GM19239 (cell line): Measurements from ENCODE around the gene RTN4IP1.
"Not testable (repeated sequence)": the region's sequence is repeated elsewhere in the genome, so short reads cannot be mapped to it uniquely, and the experiment has no call there.

Source experiments
- DNase-seq: peaks from one replicate; pipeline ENCODE4 v3.0.0; 2011; ENCODE audit warnings: low spot score; ENCODE audit not compliant: insufficient read length
- FAIRE-seq: peaks from 2 replicates; lab custom pipeline; 2011; peaks lifted over from hg19 to GRCh38; lab: Jason Lieb, UNC

RTN4IP1 gene

DNA sequence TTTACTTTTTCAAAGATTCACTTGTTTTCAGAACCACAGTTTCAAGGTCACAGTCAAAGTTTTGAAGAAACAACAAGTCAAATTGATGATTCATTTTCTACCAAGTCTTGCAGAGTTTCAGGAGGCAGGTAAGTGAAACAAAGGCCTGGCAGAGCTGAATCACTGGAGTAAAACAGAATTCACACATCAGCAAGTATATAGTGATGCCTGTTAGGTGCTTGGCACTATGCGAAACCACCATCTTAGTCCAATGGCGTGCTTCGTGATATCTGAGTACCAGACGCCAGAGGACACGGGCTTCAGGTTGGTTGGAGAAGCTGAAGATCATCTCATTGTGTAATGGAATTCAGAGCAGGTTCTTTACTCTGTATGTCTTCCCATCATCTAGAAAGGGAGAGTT lies 75.9 kb downstream of the RTN4IP1 start:
- DNase-seq (no peak), FAIRE-seq (no peak)

DNA sequence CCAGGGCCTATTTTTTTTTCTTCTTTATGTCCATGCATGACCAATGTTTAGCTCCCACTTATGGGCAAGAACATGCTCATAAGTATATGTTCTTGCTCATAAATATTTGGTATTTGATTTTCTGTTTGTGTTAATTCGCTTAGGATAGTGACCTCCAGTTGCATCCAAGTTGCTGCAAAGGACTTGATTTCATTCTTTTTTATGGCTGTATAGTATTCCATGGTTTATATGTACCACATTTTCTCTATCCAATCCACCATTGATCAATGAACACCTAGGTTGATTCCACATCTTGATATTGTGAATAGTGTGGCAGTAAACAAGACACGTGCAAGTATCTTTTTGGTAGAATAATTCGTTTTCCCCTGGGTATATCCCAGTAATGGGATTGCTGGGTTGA lies 78.1 kb downstream of the RTN4IP1 start:
- no peak for DNase-seq
- FAIRE-seq: peak; percentile 70

DNA sequence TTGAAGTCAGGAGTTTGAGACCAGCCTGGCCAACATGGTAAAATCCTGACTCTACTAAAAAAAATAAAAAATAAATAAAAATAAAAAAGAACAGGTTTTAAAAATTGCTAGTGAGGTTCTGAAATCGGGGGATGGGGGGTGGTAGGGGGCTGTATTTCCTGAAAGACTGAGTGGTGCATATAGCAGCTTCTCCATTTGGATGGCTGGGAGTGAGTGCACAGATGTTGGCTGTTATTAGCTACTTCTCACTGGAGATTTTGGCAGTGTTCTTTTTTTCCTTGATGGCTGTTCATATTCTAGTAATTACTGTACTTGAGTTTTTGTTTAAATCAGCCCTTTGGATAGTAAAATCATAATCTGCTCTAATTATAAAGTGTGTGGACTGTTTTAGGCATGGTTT lies 79.8 kb downstream of the RTN4IP1 start:
- DNase-seq (no peak), FAIRE-seq (no peak)

DNA sequence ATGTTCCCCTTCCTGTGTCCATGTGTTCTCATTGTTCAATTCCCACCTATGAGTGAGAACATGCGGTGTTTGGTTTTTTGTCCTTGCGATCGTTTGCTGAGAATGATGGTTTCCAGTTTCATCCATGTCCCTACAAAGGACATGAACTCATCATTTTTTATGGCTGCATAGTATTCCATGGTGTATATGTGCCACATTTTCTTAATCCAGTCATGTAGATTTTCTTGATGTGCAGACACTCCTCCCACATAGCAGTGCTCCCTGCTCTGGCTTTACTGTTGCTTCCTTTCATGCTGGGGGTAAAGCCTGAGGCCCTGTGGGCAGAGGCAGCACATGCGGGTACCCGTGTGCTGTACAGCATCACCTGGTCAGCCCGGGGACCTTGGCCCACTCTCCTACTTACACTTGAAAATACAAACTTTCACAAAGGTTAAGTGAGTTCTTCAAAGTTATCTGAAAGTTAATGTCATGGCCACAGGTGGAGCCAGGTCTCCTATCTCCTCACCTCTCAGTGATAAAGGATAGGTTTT lies 80.3 kb downstream of the RTN4IP1 start:
- not testable (repeated sequence) for FAIRE-seq, DNase-seq

DNA sequence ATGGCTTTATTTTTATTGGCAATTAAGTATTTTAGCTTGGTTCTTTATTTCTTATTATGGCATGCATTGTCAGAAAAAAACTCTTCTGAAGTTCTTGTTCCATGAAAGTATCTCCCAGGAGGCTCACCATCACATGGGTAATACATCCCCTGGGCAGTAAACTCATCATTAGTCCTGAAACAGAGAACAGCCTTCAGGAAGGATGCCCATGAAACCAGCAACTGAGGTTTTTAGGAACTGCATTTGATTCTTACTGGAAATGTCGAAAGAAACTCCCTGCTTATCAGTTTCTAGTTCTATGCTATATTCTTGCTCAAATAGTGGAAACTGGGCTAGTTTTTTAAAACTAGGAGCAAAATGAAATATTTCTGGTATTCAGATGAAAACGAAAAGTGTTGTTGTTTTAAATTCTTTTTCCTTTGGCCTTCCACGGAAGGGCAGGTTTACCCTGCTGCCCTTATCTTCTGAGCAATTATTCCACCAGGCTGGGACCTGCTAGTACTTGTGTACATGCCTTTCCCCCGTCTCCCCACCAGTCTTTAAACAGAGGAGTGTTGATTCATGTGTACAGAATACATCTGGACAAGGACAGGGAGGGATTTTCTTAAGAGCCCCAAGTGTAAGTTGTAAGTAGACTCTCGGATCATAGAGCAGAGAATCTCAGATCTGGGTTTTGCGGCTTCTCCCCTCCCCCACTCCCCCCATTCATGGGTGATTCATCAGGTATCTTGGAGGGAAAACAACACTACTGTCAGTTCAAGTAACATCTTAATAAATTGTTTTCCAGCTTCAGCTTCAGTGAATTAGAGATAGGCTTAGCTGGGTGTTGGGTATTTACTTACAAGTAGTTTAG lies 81.5 kb downstream of the RTN4IP1 start:
- FAIRE-seq: no peak
- no peak for DNase-seq

DNA sequence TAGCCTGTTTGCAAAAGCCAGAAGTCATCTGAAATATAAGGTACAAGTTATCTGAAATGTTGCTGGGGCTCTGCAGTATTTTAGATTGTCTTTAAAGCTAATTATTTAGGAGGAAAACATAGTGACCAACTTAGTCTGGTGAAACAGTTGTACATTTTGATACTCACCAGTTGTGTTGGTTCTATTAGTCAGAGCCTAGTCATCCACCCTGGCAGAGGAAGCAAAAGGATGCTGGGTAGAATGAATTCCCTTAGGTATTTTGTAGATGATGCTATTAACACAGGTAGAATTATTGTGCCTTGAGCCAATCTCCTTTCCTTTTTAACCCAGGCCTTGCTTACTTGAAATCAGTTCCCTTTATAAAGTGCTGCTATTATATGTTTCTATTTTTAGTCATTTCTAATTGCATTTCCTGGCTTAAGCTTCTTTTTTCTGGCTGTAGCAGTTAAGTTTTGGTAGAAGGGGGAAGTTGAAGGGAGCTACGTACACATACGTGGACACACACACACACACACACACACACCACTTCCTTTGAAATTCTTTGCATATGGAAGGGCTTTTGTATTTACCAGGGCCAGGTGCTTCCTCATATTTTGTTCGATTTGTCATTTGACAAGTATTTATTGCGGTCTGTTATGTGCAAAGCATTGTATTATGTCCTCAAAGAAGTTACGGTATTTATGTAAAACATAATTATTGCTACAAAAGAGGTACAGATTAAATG lies 82.4 kb downstream of the RTN4IP1 start:
- peak; percentile 68 for FAIRE-seq
- DNase-seq: no peak

DNA sequence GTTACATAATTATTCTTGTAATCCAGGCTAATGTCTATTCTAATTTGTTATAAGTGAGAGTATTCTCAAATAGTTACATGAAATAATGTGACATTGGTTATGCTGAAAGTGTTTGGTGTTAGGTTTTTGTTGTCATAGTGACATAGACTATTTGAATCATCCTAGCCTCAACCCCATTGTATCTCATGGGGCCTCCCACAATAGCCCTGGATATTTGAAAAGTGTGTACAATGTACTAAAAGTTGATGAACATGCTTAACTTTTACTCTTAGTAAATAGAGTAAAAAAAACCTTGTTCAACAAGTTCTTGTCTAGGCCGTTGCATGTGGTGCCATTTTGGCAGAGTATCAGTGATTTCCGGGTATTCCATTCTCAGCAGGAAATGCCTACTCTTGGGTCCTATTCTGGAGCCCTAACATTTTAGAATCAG lies 83.0 kb downstream of the RTN4IP1 start:
- FAIRE-seq (peak; percentile 67), DNase-seq (no peak)

DNA sequence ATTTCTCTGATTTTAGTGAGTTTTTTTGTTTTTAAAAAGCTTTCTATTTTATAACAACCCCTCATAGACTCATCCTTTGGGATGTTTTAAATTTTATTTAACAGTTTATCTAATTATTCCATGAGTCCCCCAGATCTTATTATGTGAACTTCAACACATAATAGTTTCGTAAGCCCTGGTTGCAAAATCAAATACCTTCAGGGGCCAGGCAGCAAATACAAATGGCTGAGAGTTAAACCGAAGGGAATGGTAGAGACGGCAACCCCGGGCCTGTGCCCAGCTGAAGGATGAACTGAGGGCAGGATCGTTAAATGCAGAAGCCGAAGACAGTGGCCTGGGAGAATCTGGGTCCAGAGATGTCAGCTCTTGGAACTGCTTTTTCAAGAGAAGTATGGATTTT lies 88.4 kb downstream of the RTN4IP1 start:
- DNase-seq (no peak), FAIRE-seq (no peak)

DNA sequence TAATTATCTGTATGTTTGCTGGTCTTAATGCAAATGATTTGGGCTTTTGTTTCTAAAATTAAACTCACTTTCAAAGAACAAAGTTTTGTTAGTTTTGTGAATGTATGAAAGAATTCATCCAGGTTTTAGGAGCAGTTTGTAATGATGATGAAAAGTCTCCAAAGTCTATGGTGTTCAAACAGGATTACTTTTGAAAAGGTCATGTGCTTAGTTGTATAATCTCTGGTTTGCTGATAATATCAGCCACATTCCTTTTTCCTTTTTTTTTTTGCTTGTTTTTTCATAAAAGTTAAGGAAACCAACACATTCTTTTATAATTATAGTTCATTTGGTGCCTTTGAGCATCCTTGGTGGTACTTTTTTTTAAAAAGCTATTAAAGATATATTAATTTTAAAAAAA lies 88.9 kb downstream of the RTN4IP1 start:
- FAIRE-seq (peak; percentile 79), DNase-seq (no peak)

DNA sequence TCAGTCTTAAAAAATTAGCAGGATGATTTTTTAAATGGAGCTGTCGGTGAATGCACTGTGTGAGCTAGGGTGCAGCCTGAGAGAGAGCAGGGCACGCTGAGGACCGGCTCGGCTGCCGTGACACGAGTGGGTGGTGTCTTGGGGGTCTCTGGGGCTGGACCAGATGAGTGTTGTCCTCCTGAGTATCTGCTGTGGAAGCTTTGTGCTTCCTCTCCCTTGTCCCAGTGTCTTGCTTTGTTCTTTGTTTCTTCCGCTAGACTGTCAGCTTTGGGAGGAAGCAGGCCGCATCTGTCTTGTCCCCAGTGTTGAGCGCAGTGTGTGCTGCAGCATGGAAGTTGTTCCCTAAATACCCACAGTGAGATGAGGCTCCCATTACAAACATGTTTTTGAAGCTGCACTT lies 89.4 kb downstream of the RTN4IP1 start:
- DNase-seq: no peak
- FAIRE-seq: no peak

DNA sequence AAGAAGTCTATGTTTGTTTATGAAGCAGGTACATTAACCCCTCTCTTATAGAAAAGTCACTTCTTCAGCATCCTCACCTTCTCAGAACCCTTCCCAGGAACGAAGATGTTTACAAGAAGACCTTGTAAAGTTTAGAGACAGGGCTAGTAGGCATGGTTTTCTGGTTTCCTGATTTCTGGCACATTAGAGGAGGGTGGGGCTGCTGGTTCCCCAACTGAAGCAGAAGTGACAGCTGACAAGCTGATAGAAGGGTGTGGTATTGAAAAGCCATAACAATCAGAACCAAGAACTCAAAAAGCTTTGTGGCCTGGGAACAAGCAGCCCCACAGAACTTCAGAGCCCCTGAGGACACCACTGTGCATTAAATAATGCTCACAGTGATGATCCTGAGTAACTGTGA lies 91.2 kb downstream of the RTN4IP1 start:
- FAIRE-seq (no peak), DNase-seq (no peak)

DNA sequence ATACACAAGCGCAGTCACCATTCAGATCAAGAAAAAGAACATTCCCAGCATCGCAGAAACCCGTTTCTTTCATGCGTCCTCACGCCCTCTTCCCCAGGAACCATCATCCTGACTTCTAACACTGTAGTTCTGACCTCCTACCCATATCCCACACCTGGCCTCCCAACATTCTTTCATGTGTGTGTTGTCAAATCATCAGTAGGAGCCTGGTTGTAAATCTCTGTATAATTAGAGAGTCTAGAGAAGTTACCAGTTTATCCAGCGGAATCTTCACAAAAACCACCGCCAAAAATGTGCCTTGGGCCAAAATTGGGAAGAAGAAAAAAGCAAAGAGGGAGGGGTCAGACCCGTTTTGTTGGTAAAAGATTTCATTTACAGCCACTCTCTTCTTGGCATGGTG lies 91.6 kb downstream of the RTN4IP1 start:
- DNase-seq (no peak), FAIRE-seq (no peak)

DNA sequence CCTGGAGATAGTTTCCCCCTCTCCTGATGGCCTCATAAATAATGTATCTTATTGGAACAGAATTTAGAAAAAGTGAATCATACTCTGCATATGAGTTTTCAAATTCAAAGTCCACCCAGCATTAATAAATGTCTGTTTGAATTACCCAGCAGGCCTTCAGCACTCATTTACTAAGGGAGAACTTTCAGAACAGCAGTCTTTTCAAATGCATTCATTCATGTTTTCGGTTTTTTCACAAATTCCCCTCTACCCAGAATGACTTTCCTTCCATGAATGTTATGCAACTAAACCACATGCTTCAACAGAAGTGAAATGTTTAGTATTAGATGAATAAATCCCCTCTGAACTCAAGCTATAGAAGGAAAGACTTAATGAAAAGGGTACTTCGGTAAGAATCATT lies 92.4 kb downstream of the RTN4IP1 start:
- FAIRE-seq (no peak), DNase-seq (no peak)

DNA sequence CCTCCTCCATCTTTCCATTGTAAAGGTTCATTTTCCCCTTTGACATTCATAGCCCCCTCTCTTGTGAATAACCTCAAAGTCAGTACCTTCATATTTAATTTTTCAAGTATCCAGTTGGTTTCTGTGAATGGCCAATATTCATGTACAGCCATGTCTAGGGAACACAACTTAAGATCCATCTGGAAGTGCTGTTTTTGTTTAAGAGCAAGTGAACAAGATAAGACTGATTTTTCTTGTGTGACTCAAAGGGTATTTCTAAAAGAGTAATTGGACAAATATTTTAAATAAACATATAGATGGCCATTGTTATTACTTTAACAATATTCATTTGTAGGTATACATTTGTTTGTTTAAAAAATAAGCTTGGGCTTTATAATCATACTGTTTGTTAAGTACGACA lies 92.9 kb downstream of the RTN4IP1 start:
- FAIRE-seq (peak; percentile 86), DNase-seq (no peak)

DNA sequence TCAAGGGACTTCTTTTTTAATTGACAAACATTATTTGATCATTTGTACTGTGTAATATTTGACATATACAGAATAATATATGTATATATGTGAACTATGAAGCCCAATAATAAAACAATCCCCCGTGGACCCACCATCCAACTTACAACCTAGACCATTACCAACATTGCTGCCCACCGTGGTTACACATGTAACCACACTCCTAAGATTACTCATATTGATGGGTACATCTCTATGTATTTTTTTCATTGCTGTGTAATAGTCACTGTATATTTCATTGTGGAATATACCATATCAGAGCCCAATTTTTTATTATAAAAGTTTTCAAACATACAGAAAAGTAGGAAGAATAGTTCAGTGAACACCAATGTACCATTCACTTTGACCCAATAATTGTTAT lies 94.3 kb downstream of the RTN4IP1 start:
- DNase-seq: no peak

DNA sequence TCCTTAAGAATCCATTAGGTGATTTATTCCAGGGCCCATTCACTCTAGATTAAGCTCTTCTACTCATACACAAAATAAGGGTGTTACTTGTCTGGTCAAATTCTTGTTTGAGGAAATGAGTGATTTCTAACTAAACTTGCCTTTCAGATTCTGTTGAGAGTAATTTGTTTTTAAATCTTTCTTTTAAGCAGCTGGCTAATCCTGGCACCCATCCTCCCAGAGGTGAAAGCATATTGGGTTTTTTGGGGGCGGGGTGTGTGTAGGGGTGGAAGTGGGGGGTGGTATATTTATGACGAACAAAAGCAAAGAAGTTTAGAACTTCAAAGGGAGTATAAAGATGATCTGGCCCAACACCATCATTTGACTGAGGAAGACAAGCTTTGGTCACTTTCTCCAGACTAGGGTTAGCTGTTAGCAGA lies 94.7 kb downstream of the RTN4IP1 start:
- DNase-seq (no peak), FAIRE-seq (peak; percentile 75)

More for the DNA sequence above, 94.3 kb downstream of the RTN4IP1 start:
- FAIRE-seq: no peak

DNA sequence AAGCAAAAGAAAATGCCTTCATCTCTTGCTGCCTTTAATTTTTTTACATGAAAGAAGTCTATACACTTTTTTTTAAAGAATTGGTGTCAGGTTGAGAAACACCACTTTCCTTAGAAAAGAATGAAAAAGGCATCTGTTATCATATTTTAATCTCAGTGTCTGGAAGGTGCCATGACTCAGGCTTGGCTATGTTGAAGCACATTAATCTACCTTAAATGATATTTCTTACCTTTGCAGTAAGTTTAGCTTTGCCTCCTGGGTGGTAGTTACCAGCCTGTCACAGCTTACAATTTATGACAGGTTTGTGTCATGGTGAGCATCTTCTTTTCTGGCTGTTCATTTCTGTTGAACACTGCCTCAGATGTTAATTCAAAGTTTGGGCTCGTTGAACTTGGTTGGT lies 95.3 kb downstream of the RTN4IP1 start:
- FAIRE-seq: peak; percentile 73

DNA sequence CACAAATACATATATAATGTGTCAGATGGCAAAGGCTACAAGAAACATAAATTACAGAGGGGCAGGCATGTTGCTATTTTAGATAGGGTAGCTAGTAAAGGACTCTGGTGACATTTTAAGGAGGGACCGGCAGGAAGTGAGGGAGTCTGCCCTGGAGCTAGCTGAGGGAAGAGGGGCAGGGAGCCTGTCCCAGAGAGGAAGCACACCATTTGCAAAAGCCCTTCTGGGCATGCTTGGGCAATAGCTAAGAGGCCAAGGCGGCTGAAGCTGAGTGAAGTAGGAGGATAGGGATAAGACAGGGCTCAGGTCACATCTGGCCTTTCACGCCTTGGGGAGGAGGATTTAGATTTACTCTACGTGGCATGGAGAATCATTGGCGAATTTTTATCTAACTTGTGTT lies 96.2 kb downstream of the RTN4IP1 start:
- no peak for FAIRE-seq

More for the DNA sequence above, 95.3 kb downstream of the RTN4IP1 start:
- no peak for DNase-seq

DNA sequence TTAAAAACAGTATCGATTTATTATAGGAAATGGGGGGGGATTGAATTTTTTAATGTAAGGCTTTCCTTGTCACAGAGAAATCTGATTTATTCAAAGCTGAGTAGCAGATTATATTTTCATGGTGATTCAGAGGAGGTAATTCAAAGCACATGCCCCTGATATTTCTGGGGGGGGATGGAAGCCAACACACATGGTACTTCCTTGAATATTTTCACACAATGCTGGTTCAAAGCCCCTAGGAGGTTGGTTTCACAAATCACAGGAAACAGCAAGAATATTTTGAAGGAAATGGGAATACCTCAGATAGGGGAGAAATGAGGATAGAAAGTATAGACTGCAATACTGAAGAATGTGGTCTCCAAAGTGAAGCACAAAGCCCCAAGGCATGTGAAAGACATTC lies 98.8 kb downstream of the RTN4IP1 start:
- DNase-seq (no peak), FAIRE-seq (peak; percentile 65)

More for the DNA sequence above, 96.2 kb downstream of the RTN4IP1 start:
- no peak for DNase-seq

DNA sequence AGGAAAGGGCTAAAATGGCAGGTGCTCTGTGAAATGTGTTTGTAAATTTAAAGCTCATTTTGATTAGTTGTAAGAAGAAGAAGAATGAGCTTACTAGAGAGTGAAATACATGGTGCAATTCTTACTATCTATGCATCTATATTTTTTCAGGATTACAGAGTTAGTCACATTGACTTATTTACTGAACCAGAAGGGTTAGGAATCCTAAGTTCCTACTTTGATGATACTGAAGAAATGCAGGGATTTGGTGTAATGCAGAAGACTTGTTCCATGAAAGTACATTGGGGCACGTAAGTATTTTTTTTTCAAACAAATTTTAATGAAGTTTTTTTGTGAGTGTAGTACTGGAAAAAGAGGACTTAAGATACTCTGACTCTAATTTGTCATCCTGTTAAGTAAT lies 99.3 kb downstream of the RTN4IP1 start:
- FAIRE-seq (no peak), DNase-seq (no peak)

DNA sequence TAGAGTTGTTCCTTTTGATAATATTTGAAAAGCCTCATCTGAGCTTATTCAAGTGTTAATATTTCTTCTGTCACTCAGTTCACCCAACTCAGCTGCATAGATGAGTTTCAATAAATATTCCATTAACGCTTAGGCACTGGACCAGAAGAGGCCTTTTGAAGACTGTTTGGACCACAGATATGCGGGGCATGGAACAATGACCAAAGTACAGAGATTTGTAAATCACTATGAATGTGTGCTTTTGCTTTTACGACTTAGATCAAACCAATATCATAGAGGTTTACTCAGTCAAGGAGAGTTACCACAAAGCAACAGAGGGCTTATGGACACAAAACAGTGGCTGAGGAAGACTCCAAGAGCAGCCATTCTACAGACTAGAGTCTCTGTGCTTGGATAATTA lies 99.9 kb downstream of the RTN4IP1 start:
- DNase-seq (no peak), FAIRE-seq (peak; percentile 51)
